HCT116 (cell line): ENCODE results near the gene VMP1. TPM values are rescaled to one million over a fixed set of nuclear protein-coding genes. Genes with fewer than 3 reads are reported as not detected.
A peak's percentile ranks its signal among the peaks of the same experiment; 100 is the strongest.

Experiments
- ATAC-seq: fragments of 200-7000 bp; cut with Tn5 transposase; 2 replicates; pipeline ENCODE4 v1.9.1; 2020; ENCODE audit warnings: mild to moderate bottlenecking, moderate library complexity
- BruUV-seq: library from RNA; stranded (reverse); fragments of 400-500 nt; replicated peaks from 2 replicates; lab custom pipeline; 2021; lab: Mats Ljungman, UMichigan
- CTCF ChIA-PET: fragments of 300-600 bp; sonication (Branson Sonifier 250); formaldehyde crosslinking; loops from one replicate; lab custom pipeline; 2021; ENCODE audit warnings: antibody characterized with exemption; lab: Charles Lee
- POLR2A ChIA-PET: fragments of 300-600, 350-600 bp; sonication (Branson Sonifier 250); formaldehyde crosslinking; loops from one replicate; lab custom pipeline; 2021; ENCODE audit warnings: antibody characterized with exemption; lab: Charles Lee
- RAD21 ChIA-PET, 2 experiments: fragments of 300-600 bp; sonication (Branson Sonifier 250); formaldehyde crosslinking; loops; one replicate each; lab custom pipeline; 2023; ENCODE audit warnings: low total read pairs in 2 of 2; ENCODE audit not compliant: uncharacterized antibody in 2 of 2, unreplicated experiment in 2 of 2, low non-redundant PET in 1 of 2; lab: Charles Lee
- DNase-seq: peaks from one replicate; pipeline ENCODE4 v3.0.0-alpha.2; 2010; ENCODE audit warnings: low read depth, low spot score
- H2AFZ ChIP-seq: fragments of 200-600 bp; shearing (Covaris generic), sonication (generic); 2 replicates; pipeline ENCODE4 v1.6.1; 2017; ENCODE audit warnings: low read depth, mixed run types, mixed read lengths, antibody characterized with exemption, low read length; ENCODE audit not compliant: poor library complexity, severe bottlenecking
- H3K27ac ChIP-seq: 2 replicates; pipeline ENCODE4 v1.5.1; 2012; ENCODE audit warnings: low read depth, low read length
- H3K27me3 ChIP-seq: fragments of 200-600 bp; sonication (generic); 2 replicates; pipeline ENCODE4 v1.6.1; 2016; ENCODE audit warnings: mixed run types, low read length, mixed read lengths; ENCODE audit not compliant: insufficient read depth
- H3K36me3 ChIP-seq, 2 experiments: fragments of 200-500 bp in 1 of 2; fragments of 200-600 bp in 1 of 2; sonication (Bioruptor generic) in 1 of 2; sonication (generic) in 1 of 2; 2 replicates each; pipeline versions ENCODE4 v1.5.1 to v1.6.1; 2014 to 2016; ENCODE audit warnings: low read length in 2 of 2, inconsistent platforms in 1 of 2, mixed read lengths in 1 of 2, mixed run types in 1 of 2; ENCODE audit not compliant: insufficient read depth in 2 of 2, control insufficient read depth in 1 of 2
- H3K4me1 ChIP-seq, 2 experiments: fragments of 200-600 bp in 1 of 2; sonication (generic) in 1 of 2; 2 replicates each; pipeline versions ENCODE4 v1.5.1 to v1.6.1; 2012 to 2017; ENCODE audit warnings: low read length in 2 of 2, inconsistent platforms in 1 of 2, mild to moderate bottlenecking in 1 of 2, mixed read lengths in 1 of 2, mixed run types in 1 of 2, moderate library complexity in 1 of 2; ENCODE audit not compliant: insufficient read depth in 2 of 2, control insufficient read depth in 1 of 2
- H3K4me2 ChIP-seq: fragments of 200-600 bp; sonication (generic); 2 replicates; pipeline ENCODE4 v1.6.1; 2017; ENCODE audit warnings: mixed run types, low read length, mixed read lengths
- H3K4me3 ChIP-seq, 2 experiments: fragments of 200-600 bp in 1 of 2; sonication (generic) in 1 of 2; replicated peaks in 1 of 2; 2 replicates each; pipeline ENCODE4 v1.5.1; 2011 to 2016; ENCODE audit warnings: low read length in 2 of 2, control low read depth in 1 of 2, low read depth in 1 of 2, mild to moderate bottlenecking in 1 of 2, mixed read lengths in 1 of 2, mixed run types in 1 of 2
- H3K79me2 ChIP-seq: fragments of 200-600 bp; sonication (generic); 2 replicates; pipeline ENCODE4 v1.6.1; 2017; ENCODE audit warnings: mild to moderate bottlenecking, mixed run types, low read length, moderate library complexity, mixed read lengths; ENCODE audit not compliant: insufficient read depth
- H3K9ac ChIP-seq: fragments of 200-600 bp; sonication (generic); 2 replicates; pipeline ENCODE4 v1.6.1; 2016; ENCODE audit warnings: low read length, mixed read lengths
- H3K9me2 ChIP-seq: fragments of 200-600 bp; sonication (generic), shearing (Covaris generic); 2 replicates; pipeline ENCODE4 v1.6.1; 2017; ENCODE audit warnings: mixed run types, mild to moderate bottlenecking, moderate library complexity; ENCODE audit not compliant: insufficient read depth
- H3K9me3 ChIP-seq, 2 experiments: fragments of 200-500 bp in 1 of 2; fragments of 200-600 bp in 1 of 2; sonication (Bioruptor generic) in 1 of 2; sonication (generic) in 1 of 2; 2 replicates each; pipeline ENCODE4 v1.6.1; 2014 to 2017; ENCODE audit warnings: low read length in 2 of 2, mixed read lengths in 2 of 2, inconsistent platforms in 1 of 2, low read depth in 1 of 2, mild to moderate bottlenecking in 1 of 2, mixed run types in 1 of 2, moderate library complexity in 1 of 2; ENCODE audit not compliant: control insufficient read depth in 1 of 2, insufficient read depth in 1 of 2
- H4K20me1 ChIP-seq: fragments of 200-600 bp; sonication (generic), shearing (Covaris generic); 2 replicates; pipeline ENCODE4 v1.6.1; 2017; ENCODE audit warnings: mixed run types, mild to moderate bottlenecking, moderate library complexity; ENCODE audit not compliant: insufficient read depth
- CBX3 ChIP-seq: IDR thresholded peaks from 2 replicates; pipeline ENCODE4 v1.6.1; 2012; ENCODE audit warnings: low read depth
- CTCF ChIP-seq, 3 experiments: fragments of 200-600 bp in 1 of 3; sonication (generic) in 1 of 3; IDR thresholded peaks in 2 of 3; conservative IDR thresholded peaks in 1 of 3; 2 replicates each; pipeline ENCODE4 v1.5.1; 2012 to 2017; ENCODE audit warnings: low read depth in 2 of 3, low read length in 2 of 3, antibody characterized with exemption in 1 of 3, borderline replicate concordance in 1 of 3, control low read depth in 1 of 3, mild to moderate bottlenecking in 1 of 3, mixed read lengths in 1 of 3, mixed run types in 1 of 3, moderate library complexity in 1 of 3; ENCODE audit not compliant: insufficient read depth in 1 of 3
- EGR1 ChIP-seq: IDR thresholded peaks from 2 replicates; pipeline ENCODE4 v1.6.1; 2012; ENCODE audit warnings: low read depth
- ELF1 ChIP-seq: IDR thresholded peaks from 2 replicates; pipeline ENCODE4 v1.6.1; 2012; ENCODE audit warnings: low read depth, borderline replicate concordance
- EZH2 ChIP-seq: fragments of 200-600 bp; sonication (generic); IDR thresholded peaks from 2 replicates; pipeline ENCODE4 v1.6.1; 2017; ENCODE audit warnings: antibody characterized with exemption, mixed run types
- FOSL1 ChIP-seq: IDR thresholded peaks from 2 replicates; pipeline ENCODE4 v1.6.1; 2012; ENCODE audit warnings: low read depth
- JUND ChIP-seq: IDR thresholded peaks from 2 replicates; pipeline ENCODE4 v1.6.1; 2012
- MAX ChIP-seq: IDR thresholded peaks from 2 replicates; pipeline ENCODE4 v1.6.1; 2012
- POLR2A ChIP-seq: IDR thresholded peaks from 2 replicates; pipeline ENCODE4 v1.7.0; 2011; ENCODE audit warnings: borderline replicate concordance; ENCODE audit not compliant: insufficient read depth, insufficient read length; ENCODE audit errors: extremely low read depth
- POLR2AphosphoS5 ChIP-seq: IDR thresholded peaks from 2 replicates; pipeline ENCODE4 v1.6.1; 2011; ENCODE audit warnings: mild to moderate bottlenecking, low read depth, low read length, moderate library complexity
- RAD21 ChIP-seq: IDR thresholded peaks from 2 replicates; pipeline ENCODE4 v1.6.1; 2012; ENCODE audit warnings: low read depth, mild to moderate bottlenecking
- REST ChIP-seq: IDR thresholded peaks from 2 replicates; pipeline ENCODE4 v1.6.1; 2012; ENCODE audit warnings: low read depth
- SIN3A ChIP-seq: IDR thresholded peaks from 2 replicates; pipeline ENCODE4 v1.6.1; 2012; ENCODE audit warnings: low read depth
- SP1 ChIP-seq: IDR thresholded peaks from 2 replicates; pipeline ENCODE4 v1.6.1; 2012; ENCODE audit warnings: low read depth
- SRF ChIP-seq: IDR thresholded peaks from 2 replicates; pipeline ENCODE4 v1.6.1; 2012; ENCODE audit warnings: low read depth
- TCF7L2 ChIP-seq: IDR thresholded peaks from 2 replicates; pipeline ENCODE4 v1.7.0; 2011; ENCODE audit warnings: borderline replicate concordance, inconsistent platforms; ENCODE audit not compliant: insufficient read depth, insufficient read length; ENCODE audit errors: extremely low read depth
- ZBTB33 ChIP-seq: IDR thresholded peaks from 2 replicates; pipeline ENCODE4 v1.6.1; 2011; ENCODE audit warnings: mild to moderate bottlenecking, low read length, moderate library complexity; ENCODE audit not compliant: insufficient replicate concordance; ENCODE audit errors: extremely low read depth
- ZFX ChIP-seq: fragments of 450-650 bp; IDR thresholded peaks from 2 replicates; pipeline ENCODE4 v1.6.1; 2017
- ZNF274 ChIP-seq: fragments of 200-500 bp; sonication (Bioruptor generic); IDR thresholded peaks from 2 replicates; pipeline ENCODE4 v1.6.1; 2014; ENCODE audit warnings: mild to moderate bottlenecking, low read depth, low read length, inconsistent platforms
- intact Hi-C: fragments of 100-400 bp; cut with micrococcal nuclease; formaldehyde crosslinking; loops from 2 replicates; pipeline ENCODE4 v1.10.0; 2022
- total RNA-seq: library from RNA; stranded (reverse); gene quantifications from one replicate; pipeline ENCODE4 v1.2.1, GENCODE V29; 2021; ENCODE audit not compliant: unreplicated experiment

The VMP1 gene
- total RNA-seq, 1 experiment from 2014 or later: 366 TPM

- no peak for ATAC-seq
- no peak overlapping the region for H3K9ac ChIP-seq
- H3K27me3 ChIP-seq: no peaks in the 10 kb centered on the region
- TF ChIP-seq TCF7L2 (no peak), FOSL1 (no peak), SP1 (no peak), CTCF (IDR thresholded peaks at IDR 0.05 in 2 of 3, conservative IDR thresholded peaks at IDR 0.05 in 1 of 3; ENCODE audit: borderline replicate concordance in 1 of 3, insufficient read depth in 1 of 3, low read depth in 2 of 3, low read length in 2 of 3) (no peak), CBX3 (no peak), ELF1 (no peak), MAX (no peak), POLR2A (no peak), ZNF274 (no peak), RAD21 (no peak), SIN3A (no peak), ZFX (no peak), ZBTB33 (no peak), EZH2 (no peak), REST (no peak), SRF (no peak), JUND (no peak), EGR1 (no peak), POLR2AphosphoS5 (no peak)
- H3K27ac ChIP-seq: no peak overlapping the region
- no peaks in the 10 kb centered on the region for H3K9me3 ChIP-seq
- ChIA-PET POLR2A (no interaction called here), RAD21 (no interaction called here), CTCF (no interaction called here)
- intact Hi-C loops: no loop called here
- peaks cover 18% of the 10 kb centered on the region; the same call in 1 of the 2 replicates for H4K20me1 ChIP-seq
- no peak overlapping the region for H2AFZ ChIP-seq
- peak overlapping the region; percentile 12; the same call in 1 of the 2 replicates for H3K4me2 ChIP-seq
- no peak overlapping the region for H3K4me3 ChIP-seq
- H3K4me1 ChIP-seq: peaks cover 10 to 21% of the 10 kb centered on the region in 2 experiments; a peak in 3 of 4 replicates
- H3K79me2 ChIP-seq: peaks cover 100% of the 10 kb centered on the region
- DNase-seq: no peak
- no peaks in the 10 kb centered on the region; a peak in 1 of 4 replicates for H3K36me3 ChIP-seq
- H3K9me2 ChIP-seq: no peaks in the 10 kb centered on the region
- no TSS peak for BruUV-seq
These were observed 5.4 kb downstream of the VMP1 start for GRCh38 chr17:59712862-59713261.
